HG03575 (cell line): ENCODE results near the gene GALNT14.

Experiments
- ATAC-seq: cut with Tn5 transposase; IDR thresholded peaks from one replicate; pipeline ENCODE4 v1.9.1; 2021; ENCODE audit not compliant: unreplicated experiment, insufficient number of reproducible peaks, low FRiP score; ENCODE audit errors: extremely low read depth

GALNT14 gene

DNA sequence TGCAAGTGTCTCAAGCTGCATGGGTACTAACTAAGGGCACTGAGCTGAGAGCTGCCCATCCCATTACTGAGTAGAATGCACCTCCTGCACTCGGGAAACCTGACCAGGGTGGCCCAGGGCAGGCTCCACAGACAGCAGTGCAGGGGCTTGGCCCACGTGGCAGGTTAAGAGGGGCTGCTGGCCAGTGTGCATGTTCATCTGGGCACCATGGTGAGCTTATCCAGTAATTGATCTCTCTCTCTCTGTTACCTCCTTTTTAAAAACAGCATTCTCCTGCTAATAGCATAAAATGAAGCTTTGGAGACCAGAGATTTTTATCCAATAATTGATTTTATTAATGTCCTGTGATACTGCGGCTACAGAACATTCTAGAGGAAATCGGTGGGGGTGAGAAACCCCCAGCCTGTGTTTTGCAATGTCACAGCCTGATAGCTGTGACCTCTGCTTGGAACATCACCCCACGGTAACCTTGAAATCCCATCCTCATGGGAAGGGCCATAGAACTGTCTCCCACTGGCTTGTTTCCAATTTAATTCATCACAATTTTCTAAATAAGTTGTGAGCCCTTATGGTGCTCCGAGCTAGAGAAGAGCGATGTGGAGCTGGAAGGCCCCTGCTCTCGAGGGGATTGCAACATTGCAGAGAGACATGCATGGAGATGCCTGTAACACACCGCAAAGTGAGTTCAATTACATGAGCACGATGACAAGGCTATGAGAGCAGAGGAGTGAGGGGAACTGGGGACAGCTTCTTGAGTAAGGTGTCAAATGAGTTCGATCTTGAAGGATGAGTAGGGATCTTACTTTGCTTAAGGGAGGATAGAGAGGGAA is 143.8 kb downstream of the GALNT14 start:
- ATAC-seq, result no peak

DNA sequence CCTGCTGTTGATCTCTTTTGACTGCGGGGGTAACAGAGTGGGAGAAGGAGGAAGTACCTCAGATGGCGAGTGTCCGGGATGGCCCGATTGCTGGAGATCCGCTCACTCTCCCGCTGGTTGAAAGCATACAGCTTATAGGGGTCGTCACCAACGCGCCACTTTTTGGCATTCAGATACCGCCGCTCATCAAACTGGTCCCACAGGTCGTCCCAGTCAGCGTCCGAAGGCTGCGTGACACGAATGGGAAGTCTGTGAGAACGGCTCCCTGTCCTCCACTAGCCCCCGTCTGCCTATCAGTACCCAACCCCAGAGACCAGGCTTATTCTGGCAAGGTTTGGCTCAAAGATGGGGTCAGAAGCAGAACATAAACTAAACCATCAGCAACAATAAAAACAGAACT is 145.5 kb downstream of the GALNT14 start:
- ATAC-seq, result no peak

DNA sequence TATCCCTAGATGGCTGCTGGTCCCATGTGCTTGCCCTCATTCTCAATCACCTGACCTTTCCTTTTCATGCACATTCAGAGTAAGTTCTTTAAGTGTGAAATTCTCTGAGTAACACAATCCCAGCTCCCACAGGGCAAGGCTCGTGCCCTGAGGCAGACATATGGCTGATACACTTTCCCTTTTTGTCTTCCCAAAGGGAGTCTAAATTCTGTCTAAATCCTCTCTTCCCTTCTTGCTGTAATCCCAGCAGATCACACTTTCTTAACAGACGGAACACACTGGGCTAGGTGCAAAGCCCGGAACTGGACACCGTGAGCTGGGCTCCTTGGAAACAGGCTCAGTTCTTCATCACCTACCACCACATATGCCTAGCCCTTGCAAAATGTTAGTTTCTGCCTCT is 147.6 kb downstream of the GALNT14 start:
- no peak for ATAC-seq

DNA sequence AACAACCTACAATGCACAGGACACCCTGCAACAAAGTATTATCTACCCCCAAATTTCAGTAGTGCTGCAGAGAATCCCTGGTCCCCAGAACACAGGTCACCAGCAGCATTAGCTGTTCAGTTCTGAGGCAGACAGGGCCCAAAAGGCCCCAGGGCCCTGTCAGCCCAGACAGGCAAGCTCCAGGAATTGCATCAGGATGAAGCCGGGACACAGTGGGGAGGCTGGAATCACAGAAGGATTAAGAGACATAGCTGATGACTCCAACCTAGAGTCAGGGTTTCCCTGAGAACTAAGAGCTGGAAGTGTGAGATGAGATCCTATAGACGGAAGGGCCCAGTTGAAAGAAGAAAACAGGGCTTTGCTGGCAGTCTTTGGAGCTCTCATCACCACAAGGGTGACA is 148.1 kb downstream of the GALNT14 start:
- ATAC-seq, result no peak

DNA sequence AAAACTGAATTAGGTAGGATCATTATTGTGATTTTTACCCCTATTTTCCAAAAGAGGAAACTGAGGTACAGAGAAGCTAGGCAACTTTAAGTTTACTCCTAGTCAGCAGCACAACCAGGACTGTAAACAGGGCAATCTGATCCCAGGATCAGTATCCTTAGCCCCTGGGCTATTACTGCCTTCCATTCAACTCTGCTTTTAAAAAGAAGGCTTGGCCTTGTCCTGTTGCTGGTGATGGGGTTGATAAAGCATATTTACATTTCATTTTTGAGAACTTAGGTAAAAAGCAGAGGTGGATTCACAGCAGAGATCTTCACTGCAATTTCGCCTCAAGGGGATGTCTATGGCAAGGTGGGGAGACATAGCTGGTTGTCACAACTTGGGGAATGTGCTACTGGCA is 148.5 kb downstream of the GALNT14 start:
- ATAC-seq, result no peak

DNA sequence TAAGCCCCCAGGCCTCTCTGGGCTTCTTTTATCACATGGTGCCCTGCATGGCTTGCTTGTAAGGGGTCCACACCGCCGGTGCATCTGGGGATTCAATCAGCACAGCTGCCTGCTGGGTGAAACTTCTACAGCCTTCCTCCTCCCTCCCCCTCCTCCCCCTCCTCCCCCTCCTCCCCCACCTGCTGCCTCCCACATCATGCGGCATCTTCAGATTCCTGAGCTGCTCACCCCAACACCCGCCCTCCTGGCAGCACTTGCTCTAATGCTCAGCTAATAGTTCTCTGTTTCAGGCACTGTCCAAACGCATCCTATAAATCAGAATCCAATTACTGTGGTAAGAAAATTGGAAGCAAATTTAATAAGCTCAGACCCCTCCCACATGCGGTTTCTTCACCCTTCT is 150.7 kb downstream of the GALNT14 start:
- ATAC-seq, result no peak

DNA sequence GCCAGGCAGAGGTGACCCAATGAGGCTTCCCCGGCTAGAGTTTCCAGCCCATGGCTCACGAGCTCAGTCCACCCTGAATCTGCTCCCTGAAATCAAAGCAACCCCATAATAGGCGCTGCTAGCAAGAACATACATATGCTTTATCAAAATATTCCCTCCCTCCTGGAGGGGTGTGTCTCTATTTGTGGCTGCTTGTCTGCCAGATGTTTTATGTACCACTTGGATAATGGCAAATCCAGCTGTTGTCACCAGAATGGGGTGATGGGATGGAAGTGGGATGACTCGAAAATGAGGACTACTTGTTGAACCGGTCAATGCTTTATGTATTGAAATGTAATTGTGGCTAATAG is 152.0 kb downstream of the GALNT14 start:
- no peak for ATAC-seq

DNA sequence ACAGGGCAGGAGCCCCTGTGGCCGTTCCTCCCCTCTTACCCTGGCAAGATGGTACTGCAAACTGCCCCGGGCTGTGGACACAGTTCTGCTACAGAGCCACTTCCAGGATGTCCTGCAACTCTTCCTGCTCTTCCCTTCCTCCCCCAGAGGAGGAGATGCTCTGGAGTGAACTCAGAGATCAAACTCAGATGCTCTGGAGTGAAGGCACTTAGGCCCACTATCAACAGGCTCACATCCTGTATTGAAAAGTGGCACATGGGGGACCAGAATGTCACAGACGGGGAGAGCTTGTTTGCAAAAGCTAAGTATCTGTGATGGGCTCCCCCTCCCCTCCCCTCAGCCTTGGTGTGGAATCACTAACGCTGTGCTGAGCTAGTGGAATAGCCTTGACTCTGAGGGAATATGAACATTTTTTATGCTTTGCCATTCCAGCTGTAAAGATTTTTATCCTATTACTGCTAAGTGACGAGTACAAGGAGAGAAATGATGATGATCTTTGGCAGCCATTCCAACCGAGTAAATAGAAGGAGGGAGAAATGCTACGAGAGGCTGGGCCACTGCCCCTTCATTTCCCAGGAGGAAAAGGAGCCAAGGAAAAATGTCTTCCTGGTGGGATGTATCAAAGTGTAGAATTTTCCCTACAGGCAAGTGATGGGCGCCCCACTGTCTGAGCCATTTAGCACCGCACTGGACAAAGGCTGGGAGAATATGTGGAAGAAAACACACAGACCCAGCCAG is 152.6 kb downstream of the GALNT14 start:
- no peak for ATAC-seq

DNA sequence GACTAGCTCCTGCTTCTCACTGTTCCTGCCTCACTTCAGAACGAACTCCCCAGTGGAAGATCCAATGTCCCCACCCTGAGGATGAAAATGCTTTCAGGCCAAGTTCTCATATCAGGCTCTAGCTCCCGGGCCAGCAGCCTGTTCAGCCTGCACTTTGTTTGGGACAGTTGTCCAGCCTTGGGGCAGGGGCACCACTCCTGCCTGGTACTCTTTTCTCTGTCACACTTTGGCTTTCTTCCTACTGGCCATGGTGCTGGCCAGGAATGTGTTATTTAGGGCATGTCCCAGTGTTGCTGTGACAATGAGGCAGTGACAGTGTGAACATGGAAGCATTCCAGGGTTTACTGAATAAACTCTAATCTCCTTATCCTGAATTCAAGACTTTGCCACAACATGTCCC is 154.1 kb downstream of the GALNT14 start:
- no peak for ATAC-seq

DNA sequence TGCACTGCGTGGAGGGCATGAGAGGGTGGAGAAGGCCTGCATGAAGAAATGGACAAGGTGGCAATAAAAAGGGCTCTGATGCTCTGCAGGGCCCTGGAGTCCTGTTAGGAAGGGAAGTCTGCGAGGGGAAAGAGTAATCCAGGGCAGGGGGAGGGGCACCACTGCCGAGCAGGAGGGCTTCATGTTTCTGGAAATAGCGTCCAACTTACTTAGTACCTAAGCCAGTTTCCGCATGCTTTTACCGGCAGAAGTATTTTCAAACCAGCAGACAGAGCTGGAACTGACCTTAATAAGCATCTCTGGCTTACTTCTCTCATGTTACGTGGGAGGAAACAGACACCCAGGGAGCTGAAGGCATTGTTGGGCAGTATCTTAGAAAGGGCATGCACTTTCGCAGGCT is 156.7 kb downstream of the GALNT14 start:
- ATAC-seq, result no peak

DNA sequence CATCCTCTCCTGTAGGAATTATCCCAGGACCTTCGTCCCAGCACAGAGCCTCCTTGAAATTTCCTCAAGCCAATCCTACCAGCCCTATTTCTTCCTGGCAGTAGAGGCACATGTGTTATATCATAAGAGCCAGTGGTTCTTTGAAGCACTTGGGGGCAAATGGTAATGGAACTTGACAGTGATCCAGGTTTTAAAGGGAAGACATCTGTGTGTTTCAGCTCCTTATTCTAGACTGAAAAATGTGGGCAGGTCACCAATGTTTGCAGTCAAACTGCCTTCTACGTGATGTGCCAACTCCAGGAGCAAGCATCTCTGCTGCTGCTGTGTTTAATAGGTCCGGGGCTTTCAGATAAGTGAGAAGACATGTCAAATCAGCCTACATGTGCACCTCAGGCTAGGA is 157.1 kb downstream of the GALNT14 start:
- ATAC-seq, result no peak

DNA sequence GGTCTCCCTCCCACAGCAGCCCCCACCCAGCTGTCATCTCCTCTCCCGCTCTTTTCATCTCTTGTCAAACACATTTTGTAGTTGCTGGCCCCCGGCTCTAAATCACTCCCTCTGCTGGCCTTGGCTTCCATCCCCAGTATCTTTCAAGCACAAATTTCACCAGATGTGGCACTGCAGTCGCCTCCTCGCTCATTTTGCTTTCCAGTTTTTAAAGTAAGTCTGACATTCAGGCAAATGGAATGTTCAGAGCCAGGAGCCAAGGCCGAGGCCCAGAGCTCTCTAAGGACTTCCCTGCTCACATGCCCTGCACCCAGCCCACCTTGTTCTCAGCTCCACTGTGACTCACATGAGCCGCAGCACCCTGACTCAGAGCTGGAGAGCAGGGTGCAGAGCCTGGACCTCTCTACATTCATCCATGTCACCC is 158.4 kb downstream of the GALNT14 start:
- ATAC-seq, result no peak

DNA sequence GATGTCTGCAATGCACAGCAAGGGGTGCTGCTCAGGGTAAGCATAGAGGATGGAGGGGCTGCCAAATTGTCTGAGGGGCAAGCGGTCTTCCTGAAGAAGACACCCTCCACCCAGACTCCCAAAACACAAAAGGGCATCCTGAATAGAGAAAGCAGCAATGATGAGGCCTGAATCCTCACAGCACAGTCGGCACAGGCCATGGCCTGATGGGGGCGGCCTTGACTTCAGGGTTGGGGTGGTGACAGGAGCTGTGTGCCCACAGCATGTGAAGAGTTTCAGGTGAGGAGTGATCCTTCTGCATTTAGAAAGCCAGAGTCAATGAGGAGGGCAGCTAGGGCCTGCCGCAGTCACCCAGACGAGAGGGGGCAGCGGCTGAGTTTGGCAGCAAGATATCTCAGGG is 159.4 kb downstream of the GALNT14 start:
- no peak for ATAC-seq

DNA sequence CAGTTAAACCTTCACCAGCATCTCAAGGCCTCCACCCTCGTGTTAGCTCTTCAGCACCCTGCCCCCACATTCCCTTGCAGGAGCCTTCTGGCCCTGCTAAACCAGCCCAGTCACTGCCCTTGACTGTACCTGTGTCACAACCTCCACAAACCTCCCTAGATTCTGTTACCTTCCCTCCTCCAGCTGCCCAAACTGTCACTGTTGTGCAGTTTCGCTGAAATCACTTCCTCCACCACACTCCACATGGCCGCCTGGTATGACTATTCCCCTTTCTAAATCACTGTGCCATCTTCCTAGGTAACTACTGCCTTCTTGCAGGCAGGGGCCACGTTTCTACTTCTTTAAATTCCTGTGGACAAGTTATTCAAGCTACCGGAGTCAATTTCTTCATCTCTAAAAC is 160.2 kb downstream of the GALNT14 start:
- no peak for ATAC-seq

DNA sequence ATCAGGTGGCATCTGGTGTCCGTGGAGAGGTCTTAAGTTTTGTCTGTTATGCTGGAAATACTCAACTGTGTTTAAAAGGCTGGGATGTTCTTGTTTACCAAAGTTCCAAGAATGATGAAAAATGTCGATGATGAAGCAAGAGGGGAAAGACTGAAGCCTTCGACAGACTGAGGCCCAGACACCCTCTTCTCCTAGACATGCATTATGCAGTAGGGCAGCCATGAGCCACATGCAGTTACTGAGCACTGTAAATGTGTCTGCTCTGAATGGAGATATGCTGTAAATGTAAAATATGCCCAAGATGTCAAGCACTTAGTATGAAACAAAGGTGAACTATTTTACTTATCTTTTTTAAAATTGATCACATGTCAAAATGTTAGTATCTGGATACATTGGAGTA is 163.1 kb downstream of the GALNT14 start:
- no peak for ATAC-seq

DNA sequence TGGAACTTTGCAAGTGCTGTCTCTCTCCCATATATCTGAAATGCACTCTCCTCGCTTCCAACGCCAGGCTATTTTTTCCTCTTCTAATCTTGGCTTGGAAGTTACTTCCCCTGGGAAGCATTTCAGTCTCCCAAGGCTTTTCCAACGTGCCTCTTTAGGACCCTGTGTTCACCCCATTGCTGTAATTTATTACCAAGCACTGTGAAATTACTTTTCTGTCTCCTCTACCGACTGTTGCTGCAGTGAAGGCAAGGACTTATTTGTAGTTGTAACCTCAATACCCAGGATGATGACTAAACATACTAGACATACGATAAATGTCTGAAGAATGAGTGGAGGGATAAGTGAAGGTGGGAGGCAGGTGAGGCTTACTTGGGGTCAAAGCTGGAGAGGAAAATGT is 163.7 kb downstream of the GALNT14 start:
- ATAC-seq, result no peak

DNA sequence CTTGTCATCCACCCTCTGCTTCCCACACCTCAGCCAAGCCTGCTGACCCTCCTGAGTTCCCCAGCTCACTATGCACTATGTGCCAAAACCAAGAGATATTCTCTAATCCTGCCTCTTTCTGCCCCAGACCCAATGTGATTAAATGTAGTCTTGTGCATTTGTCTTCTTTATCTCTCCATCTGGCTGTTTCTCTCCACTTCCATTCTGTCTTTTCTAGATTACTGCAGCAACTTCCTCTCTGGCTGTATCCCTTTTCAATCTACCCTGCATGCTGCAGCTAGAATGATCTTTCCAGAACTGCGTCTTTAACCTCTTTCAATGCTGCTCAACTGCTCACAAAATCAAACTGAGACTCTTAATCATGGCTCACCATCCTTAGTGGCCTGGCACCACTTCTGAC is 164.1 kb downstream of the GALNT14 start:
- no peak for ATAC-seq

DNA sequence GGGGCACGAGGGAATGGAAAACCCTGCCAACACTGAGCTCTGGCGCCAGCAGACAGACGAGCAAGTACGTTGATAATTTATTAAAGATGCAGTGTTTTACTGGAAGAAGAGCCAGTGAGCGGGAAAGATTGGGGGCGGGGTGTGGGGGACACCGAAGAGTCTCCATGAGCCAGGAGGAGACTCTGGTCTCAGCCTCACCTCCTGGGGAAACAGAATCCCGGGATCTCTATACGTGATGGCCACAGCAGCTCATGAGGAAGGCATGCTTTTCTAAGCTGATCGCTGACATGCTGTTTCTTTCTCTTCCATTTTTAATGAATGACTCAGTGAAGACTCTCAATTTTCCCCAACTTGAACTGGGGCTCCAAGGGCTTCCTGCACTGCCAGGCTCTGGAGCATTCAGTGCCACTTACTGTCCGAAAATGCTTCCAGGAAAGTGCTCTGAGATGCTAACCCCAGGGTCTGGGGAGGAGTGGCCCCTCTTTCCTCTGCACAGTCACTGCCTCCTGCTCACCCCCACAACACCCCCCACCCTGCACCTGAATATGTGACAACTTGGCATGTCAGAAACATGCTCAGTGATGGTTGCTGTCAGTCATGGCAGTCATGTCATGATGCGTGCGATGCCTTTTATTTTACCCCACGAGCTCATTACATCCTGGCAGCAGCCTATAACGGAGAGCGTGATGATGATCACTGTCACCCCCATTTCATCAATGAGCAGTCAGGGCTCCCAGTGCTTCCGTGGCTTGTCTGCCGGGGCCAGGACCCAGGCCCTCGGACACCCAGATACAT is 166.8 kb downstream of the GALNT14 start:
- ATAC-seq, result no peak

DNA sequence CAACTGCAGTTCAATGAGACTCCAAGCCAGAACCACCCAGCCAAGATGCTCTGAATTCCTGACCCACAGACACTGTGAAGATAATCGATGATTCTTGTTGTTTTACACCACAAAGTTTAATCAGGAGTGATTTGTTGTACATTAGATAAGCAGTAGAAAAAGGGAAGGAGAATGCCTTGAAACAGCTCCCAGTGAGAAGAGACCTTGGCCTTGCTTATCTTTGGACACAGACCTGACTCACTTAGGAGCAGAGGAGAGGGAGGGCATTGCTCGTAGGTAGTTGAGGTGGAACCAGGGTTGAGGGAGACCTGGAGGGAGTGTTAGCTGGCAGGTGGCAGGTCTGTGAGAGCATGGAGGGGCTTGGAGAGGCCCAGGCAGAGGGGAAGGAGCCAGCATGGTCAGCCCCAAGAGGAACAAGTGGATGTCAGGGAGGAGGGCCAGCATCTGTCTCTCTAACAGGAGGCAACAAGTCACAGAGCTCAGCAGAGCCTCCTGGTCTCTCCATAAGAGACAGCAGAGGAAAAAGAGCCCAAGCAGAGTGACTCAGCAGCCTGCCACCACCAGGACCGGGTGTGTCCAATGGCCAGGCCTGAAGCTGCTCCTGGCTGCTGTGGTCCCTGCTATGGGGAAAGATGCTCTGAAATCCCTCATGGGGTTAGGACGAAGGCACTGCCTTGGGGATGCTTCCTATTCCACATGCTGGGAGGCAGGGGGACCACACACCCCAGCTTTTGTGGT is 169.4 kb downstream of the GALNT14 start:
- ATAC-seq, result no peak
